ENCODE measurements around the gene XCR1.
A peak's percentile ranks its signal among the peaks of the same experiment; 100 is the strongest.
"Not testable (repeated sequence)": the region's sequence is repeated elsewhere in the genome, so short reads cannot be mapped to it uniquely, and the experiment has no call there.

XCR1 gene

GRCh38 chr3:46027021-46027705 is at the start of gene XCR1:
Gene XCR1 (minus strand): TSS chr3:46027483. CDS start chr3:46021947, 5,536 bp downstream.
- no peak for DNase-seq

GRCh38 chr3:46076606-46077005 is 49.3 kb upstream of the XCR1 start:
- DNase-seq = no peak

- no peak for DNase-seq
Measured at GRCh38 chr3:46075816-46076215, 48.5 kb upstream of the XCR1 start.

- no peak for DNase-seq
Measured at GRCh38 chr3:46071222-46071858, 44.1 kb upstream of the XCR1 start.

GRCh38 chr3:46070595-46071093 is 43.4 kb upstream of the XCR1 start:
- DNase-seq = no peak

GRCh38 chr3:46068501-46068900 is 41.2 kb upstream of the XCR1 start:
- peak; percentile 37 for DNase-seq

GRCh38 chr3:46067401-46067800 is 40.1 kb upstream of the XCR1 start:
- no peak for DNase-seq

GRCh38 chr3:46065750-46066256 is 38.5 kb upstream of the XCR1 start:
- no peak for DNase-seq

- DNase-seq = peak; percentile 80
Measured at GRCh38 chr3:46065294-46065705, 38.0 kb upstream of the XCR1 start.

GRCh38 chr3:46062679-46063078 is 35.4 kb upstream of the XCR1 start:
- no peak for DNase-seq

GRCh38 chr3:46061887-46062286 is 34.6 kb upstream of the XCR1 start:
- DNase-seq = no peak

- DNase-seq = no peak
Measured at GRCh38 chr3:46061108-46061720, 33.9 kb upstream of the XCR1 start.

GRCh38 chr3:46060551-46060950 is 33.3 kb upstream of the XCR1 start:
- no peak for DNase-seq

GRCh38 chr3:46059432-46059831 is 32.1 kb upstream of the XCR1 start:
- DNase-seq = no peak

- DNase-seq = no peak
Measured at GRCh38 chr3:46058981-46059380, 31.7 kb upstream of the XCR1 start.

- no peak for DNase-seq
Measured at GRCh38 chr3:46057716-46058115, 30.4 kb upstream of the XCR1 start.

- DNase-seq = no peak
Measured at GRCh38 chr3:46056686-46057085, 29.4 kb upstream of the XCR1 start.

- DNase-seq = not testable (repeated sequence)
Measured at GRCh38 chr3:46053761-46054515, 26.7 kb upstream of the XCR1 start.

- DNase-seq = not testable (repeated sequence)
Measured at GRCh38 chr3:46053265-46053664, 26.0 kb upstream of the XCR1 start.

- DNase-seq = no peak
Measured at GRCh38 chr3:46052531-46052930, 25.2 kb upstream of the XCR1 start.

- no peak for DNase-seq
Measured at GRCh38 chr3:46049093-46049492, 21.8 kb upstream of the XCR1 start.

GRCh38 chr3:46046231-46046630 is 18.9 kb upstream of the XCR1 start:
- DNase-seq = peak; percentile 57

GRCh38 chr3:46038916-46039315 is 11.6 kb upstream of the XCR1 start:
- DNase-seq = no peak

All from CD4-positive, alpha-beta T cell treated with Interleukin-6 for 4 hours (primary cell).